Smooth muscle cell (in vitro differentiated cells): ENCODE data around the gene MSS51. TPM values are rescaled to one million over a fixed set of nuclear protein-coding genes. Genes with fewer than 3 reads are reported as not detected.
"Not testable (repeated sequence)": the region's sequence is repeated elsewhere in the genome, so short reads cannot be mapped to it uniquely, and the experiment has no call there.

ENCODE experiments used
- DNase-seq: peaks from one replicate; lab custom pipeline; 2025; ENCODE audit not compliant: unreplicated experiment; lab: John Stamatoyannopoulos, UW
- H2AFZ ChIP-seq: fragments of 200-600 bp; sonication (generic); 2 replicates; pipeline ENCODE4 v1.6.0; 2016; ENCODE audit warnings: antibody characterized with exemption, low read depth, mild to moderate bottlenecking
- H3F3A ChIP-seq: fragments of 200-600 bp; sonication (generic); 2 replicates; pipeline ENCODE4 v1.6.0; 2017; ENCODE audit warnings: antibody characterized with exemption, low read depth
- H3K27ac ChIP-seq: fragments of 200-600 bp; sonication (generic); 2 replicates; pipeline ENCODE4 v1.5.1; 2016; ENCODE audit warnings: low read depth, mild to moderate bottlenecking
- H3K27me3 ChIP-seq: fragments of 200-600 bp; sonication (generic); 2 replicates; pipeline ENCODE4 v1.6.1; 2016; ENCODE audit warnings: low read depth, mild to moderate bottlenecking
- H3K36me3 ChIP-seq: fragments of 200-600 bp; sonication (generic); 2 replicates; pipeline ENCODE4 v1.5.1; 2016; ENCODE audit warnings: low read depth
- H3K4me1 ChIP-seq: fragments of 200-600 bp; sonication (generic); 2 replicates; pipeline ENCODE4 v1.5.1; 2016; ENCODE audit warnings: low read depth
- H3K4me2 ChIP-seq: fragments of 200-600 bp; sonication (generic); 2 replicates; pipeline ENCODE4 v1.6.0; 2016; ENCODE audit warnings: mild to moderate bottlenecking
- H3K4me3 ChIP-seq: fragments of 200-600 bp; sonication (generic); 2 replicates; pipeline ENCODE4 v1.5.1; 2016; ENCODE audit warnings: mild to moderate bottlenecking
- H3K79me2 ChIP-seq: fragments of 200-600 bp; sonication (generic); 2 replicates; pipeline ENCODE4 v1.6.0; 2016; ENCODE audit warnings: low read depth, mild to moderate bottlenecking
- H3K9ac ChIP-seq: fragments of 200-600 bp; sonication (generic); 2 replicates; pipeline ENCODE4 v1.6.0; 2016; ENCODE audit warnings: low read depth
- H3K9me3 ChIP-seq: fragments of 200-600 bp; sonication (generic); replicated peaks from 2 replicates; pipeline ENCODE4 v1.5.1; 2016; ENCODE audit warnings: low read depth
- H4K20me1 ChIP-seq: fragments of 200-600 bp; sonication (generic); 2 replicates; pipeline ENCODE4 v1.6.0; 2016; ENCODE audit warnings: low read depth
- CTCF ChIP-seq: fragments of 200-600 bp; sonication (generic); IDR thresholded peaks from 2 replicates; pipeline ENCODE4 v1.5.1; 2017; ENCODE audit warnings: borderline replicate concordance, mild to moderate bottlenecking, antibody characterized with exemption; ENCODE audit not compliant: insufficient read depth, poor library complexity, severe bottlenecking
- WGBS: methylation state at CpG from one replicate; pipeline ENCODE4 v1.1.7; 2016; ENCODE audit warnings: low lambda C conversion rate; 5-methylcytosine and 5-hydroxymethylcytosine counted together
- polyA plus RNA-seq: library from polyadenylated mRNA; unstranded; fragments of >200 nt; fragmentation: Nextera tagmentation; extraction: Ambion mirVana; gene quantifications from 2 replicates; pipeline ENCODE4 v1.2.1, GENCODE V29; 2016
- total RNA-seq: library from RNA; depleted of rRNA; stranded (reverse); fragments of >200 nt; gene quantifications from 2 replicates; pipeline ENCODE4 v1.2.3, GENCODE V29; 2014

The MSS51 gene
- total and polyA plus RNA-seq, 2 experiments from 2014 or later, result 0.66 to 2.4 TPM

DNA sequence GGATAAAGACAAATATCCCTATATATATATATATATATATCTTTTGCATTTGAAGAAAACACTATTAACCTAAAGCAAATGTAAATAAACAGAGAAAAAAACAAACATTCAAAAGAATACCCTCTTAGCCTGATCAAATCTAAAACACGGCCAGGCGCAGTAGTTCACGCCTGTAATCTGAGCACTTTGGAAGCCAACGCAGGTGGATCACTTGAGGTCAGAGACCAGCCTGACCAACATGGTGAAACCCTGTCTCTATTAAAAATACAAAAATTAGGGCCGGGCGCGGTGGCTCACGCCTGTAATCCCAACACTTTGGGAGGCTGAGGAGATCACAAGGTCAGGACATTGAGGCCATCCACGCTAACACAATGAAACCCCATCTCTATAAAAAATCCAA, 28.7 kb downstream of the MSS51 start:
- Histone ChIP-seq H2AFZ (no peak overlapping the region), H3K36me3 (no peaks in the 10 kb centered on the region), H3K4me1 (no peaks in the 10 kb centered on the region), H3K27ac (no peak overlapping the region), H3K79me2 (peaks cover 92% of the 10 kb centered on the region), H4K20me1 (peaks cover 96% of the 10 kb centered on the region), H3F3A (no peaks in the 10 kb centered on the region), H3K27me3 (no peaks in the 10 kb centered on the region), H3K9me3 (no peaks in the 10 kb centered on the region), H3K4me2 (no peak overlapping the region), H3K9ac (no peak overlapping the region), H3K4me3 (no peak overlapping the region)
- no peak for DNase-seq
- TF ChIP-seq CTCF, result no peak
- 96% methylated on average over 9 of the region's 9 CpGs for whole genome bisulfite sequencing

GRCh38 chr10:73401636-73402035, 31.7 kb downstream of the MSS51 start:
- no peak for TF ChIP-seq CTCF
- no peaks in the 10 kb centered on the region for H3K4me1 ChIP-seq
- H3K4me3 ChIP-seq, result no peak overlapping the region
- no peak overlapping the region for H2AFZ ChIP-seq
- no peaks in the 10 kb centered on the region for H3F3A ChIP-seq
- H3K36me3 ChIP-seq, result peaks cover 5% of the 10 kb centered on the region
- no peak overlapping the region for H3K4me2 ChIP-seq
- 92% methylated on average over 6 of the region's 6 CpGs for WGBS
- H3K27me3 ChIP-seq, result no peaks in the 10 kb centered on the region
- H3K79me2 ChIP-seq, result peaks cover 69% of the 10 kb centered on the region
- H3K9me3 ChIP-seq, result no peaks in the 10 kb centered on the region
- no peak for DNase-seq
- peaks cover 77% of the 10 kb centered on the region for H4K20me1 ChIP-seq
- H3K27ac ChIP-seq, result no peak overlapping the region
- no peak overlapping the region for H3K9ac ChIP-seq

DNA sequence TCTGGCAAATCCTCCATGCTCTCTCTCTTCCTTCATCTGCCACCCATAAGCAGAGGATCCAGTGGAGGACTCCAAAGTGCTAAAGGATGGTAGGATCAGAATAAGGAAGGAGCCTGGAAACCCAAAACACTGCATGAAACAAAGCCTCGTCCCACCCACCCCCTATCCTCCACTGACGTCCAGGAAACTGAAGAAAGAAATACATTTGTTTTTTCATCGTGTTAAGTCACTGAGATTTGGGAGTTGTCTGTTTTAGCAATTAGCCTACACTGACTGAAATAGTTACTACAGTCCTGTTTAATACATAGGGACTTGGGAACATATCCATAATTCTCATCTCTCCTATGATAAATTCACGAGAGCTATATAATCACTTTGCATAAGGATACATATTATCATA, 34.3 kb downstream of the MSS51 start:
- no peaks in the 10 kb centered on the region for H3K4me1 ChIP-seq
- H3F3A ChIP-seq, result no peaks in the 10 kb centered on the region
- peaks cover 22% of the 10 kb centered on the region for H3K36me3 ChIP-seq
- H3K9me3 ChIP-seq, result no peaks in the 10 kb centered on the region
- no peak overlapping the region for H3K4me2 ChIP-seq
- H2AFZ ChIP-seq, result no peak overlapping the region
- TF ChIP-seq CTCF, result no peak
- 96% methylated on average over 4 of the region's 4 CpGs for WGBS
- no peak overlapping the region for H3K27ac ChIP-seq
- no peaks in the 10 kb centered on the region for H3K27me3 ChIP-seq
- H3K9ac ChIP-seq, result no peak overlapping the region
- H3K4me3 ChIP-seq, result no peak overlapping the region
- no peak for DNase-seq
- peaks cover 47% of the 10 kb centered on the region for H3K79me2 ChIP-seq
- peaks cover 52% of the 10 kb centered on the region for H4K20me1 ChIP-seq

DNA sequence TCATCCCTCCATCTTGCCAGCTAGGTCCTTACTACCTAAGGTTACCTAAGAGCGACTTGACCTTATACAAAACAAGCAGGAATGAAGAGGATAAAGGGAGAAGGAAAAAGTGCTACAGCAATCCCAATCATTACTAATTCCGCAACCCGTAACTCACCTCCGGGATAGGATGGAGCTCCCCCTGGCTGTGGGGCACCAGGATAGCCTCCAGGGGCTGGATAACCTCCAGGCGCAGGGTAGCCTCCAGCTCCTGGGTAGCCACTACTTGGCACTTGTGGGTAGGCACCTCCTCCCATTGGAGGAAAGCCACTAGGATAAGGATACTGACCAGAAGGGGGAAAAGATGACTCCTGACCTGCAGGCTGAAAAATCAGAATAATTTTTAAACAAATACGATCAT, 35.3 kb downstream of the MSS51 start:
- Histone ChIP-seq H3K9me3 (no peaks in the 10 kb centered on the region), H3F3A (no peaks in the 10 kb centered on the region), H3K4me2 (no peak overlapping the region), H3K79me2 (peaks cover 37% of the 10 kb centered on the region), H3K27me3 (no peaks in the 10 kb centered on the region), H3K4me1 (no peaks in the 10 kb centered on the region), H3K36me3 (peaks cover 22% of the 10 kb centered on the region), H3K4me3 (no peak overlapping the region), H2AFZ (no peak overlapping the region), H4K20me1 (peaks cover 42% of the 10 kb centered on the region), H3K9ac (no peak overlapping the region), H3K27ac (no peak overlapping the region)
- TF ChIP-seq CTCF, result no peak
- no peak for DNase-seq
- 96% methylated on average over 6 of the region's 6 CpGs for WGBS

DNA sequence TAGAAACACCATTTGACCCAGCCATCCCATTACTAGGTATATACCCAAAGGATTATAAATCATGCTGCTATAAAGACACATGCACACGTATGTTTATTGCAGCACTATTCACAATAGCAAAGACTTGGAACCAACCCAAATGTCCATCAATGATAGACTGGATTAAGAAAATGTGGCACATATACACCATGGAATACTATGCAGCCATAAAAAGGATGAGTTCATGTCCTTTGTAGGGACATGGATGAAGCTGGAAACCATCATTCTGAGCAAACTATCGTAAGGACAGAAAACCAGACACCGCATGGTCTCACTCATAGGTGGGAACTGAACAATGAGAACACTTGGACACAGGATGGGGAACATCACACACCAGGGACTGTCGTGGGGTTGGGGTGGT, 39.0 kb downstream of the MSS51 start:
- H3K79me2 ChIP-seq, H3K4me1 ChIP-seq, H2AFZ ChIP-seq, H3K9me3 ChIP-seq, H3K27me3 ChIP-seq, H3K9ac ChIP-seq, H3K4me3 ChIP-seq, H3K4me2 ChIP-seq, H3F3A ChIP-seq, DNase-seq, H3K27ac ChIP-seq: not testable (repeated sequence)
- WGBS, result 100% methylated on average over 3 of the region's 4 CpGs
- peaks cover 22% of the 10 kb centered on the region for H3K36me3 ChIP-seq
- H4K20me1 ChIP-seq, result peaks cover 20% of the 10 kb centered on the region
